GM23248 (cell line): Measurements from ENCODE around the gene PREB. TPM values are rescaled to one million over a fixed set of nuclear protein-coding genes. Genes with fewer than 3 reads are reported as not detected.
A peak's percentile ranks its signal among the peaks of the same experiment; 100 is the strongest.

ENCODE experiments used
- DNase-seq: peaks from one replicate; pipeline ENCODE4 v3.0.0-alpha.2; 2015
- H2AFZ ChIP-seq: fragments of 200-600 bp; sonication (generic); 2 replicates; pipeline ENCODE4 v1.6.1; 2016; ENCODE audit warnings: antibody characterized with exemption
- H3F3A ChIP-seq: fragments of 200-600 bp; sonication (generic); 2 replicates; pipeline ENCODE4 v1.6.1; 2016; ENCODE audit warnings: mild to moderate bottlenecking, antibody characterized with exemption, mixed run types; ENCODE audit not compliant: insufficient read depth
- H3K27ac ChIP-seq: fragments of 200-600 bp; sonication (generic); 2 replicates; pipeline ENCODE4 v1.5.1; 2016; ENCODE audit warnings: mild to moderate bottlenecking
- H3K27me3 ChIP-seq: fragments of 200-600 bp; sonication (generic); replicated peaks from 2 replicates; pipeline ENCODE4 v1.6.1; 2016; ENCODE audit warnings: mild to moderate bottlenecking; ENCODE audit not compliant: insufficient read depth
- H3K36me3 ChIP-seq: fragments of 200-600 bp; sonication (generic); 2 replicates; pipeline ENCODE4 v1.6.1; 2016; ENCODE audit warnings: low read depth, mild to moderate bottlenecking
- H3K4me1 ChIP-seq: fragments of 200-600 bp; sonication (generic); 2 replicates; pipeline ENCODE4 v1.6.1; 2016; ENCODE audit warnings: mild to moderate bottlenecking; ENCODE audit not compliant: insufficient read depth
- H3K4me2 ChIP-seq: fragments of 200-600 bp; sonication (generic); one replicate; pipeline ENCODE4 v1.6.1; 2016; ENCODE audit warnings: mild to moderate bottlenecking; ENCODE audit not compliant: unreplicated experiment
- H3K4me3 ChIP-seq: fragments of 200-600 bp; sonication (generic); 2 replicates; pipeline ENCODE4 v1.5.1; 2016; ENCODE audit warnings: mild to moderate bottlenecking
- H3K79me2 ChIP-seq: fragments of 200-600 bp; sonication (generic); 2 replicates; pipeline ENCODE4 v1.6.1; 2016; ENCODE audit warnings: mild to moderate bottlenecking; ENCODE audit not compliant: insufficient read depth
- H3K9ac ChIP-seq: fragments of 200-600 bp; sonication (generic); 2 replicates; pipeline ENCODE4 v1.6.1; 2016; ENCODE audit warnings: mild to moderate bottlenecking
- H3K9me2 ChIP-seq: fragments of 200-600 bp; sonication (generic); 2 replicates; pipeline ENCODE4 v1.6.1; 2016; ENCODE audit warnings: mixed run types, mild to moderate bottlenecking, moderate library complexity; ENCODE audit not compliant: insufficient read depth
- H3K9me3 ChIP-seq: fragments of 200-600 bp; sonication (generic); one replicate; pipeline ENCODE4 v1.6.1; 2017; ENCODE audit warnings: low read depth
- H4K20me1 ChIP-seq: fragments of 200-600 bp; sonication (generic); 2 replicates; pipeline ENCODE4 v1.6.0; 2016; ENCODE audit not compliant: insufficient read depth
- EZH2 ChIP-seq: fragments of 200-600 bp; sonication (generic); IDR thresholded peaks from 2 replicates; pipeline ENCODE4 v1.6.1; 2018; ENCODE audit warnings: antibody characterized with exemption, mild to moderate bottlenecking; ENCODE audit not compliant: insufficient read depth, poor library complexity, severe bottlenecking
- EZH2phosphoT487 ChIP-seq: fragments of 200-600 bp; sonication (generic); IDR thresholded peaks from 2 replicates; pipeline ENCODE4 v1.6.1; 2018; ENCODE audit warnings: antibody characterized with exemption, moderate library complexity, mild to moderate bottlenecking, low read depth; ENCODE audit not compliant: insufficient read depth
- WGBS, 2 experiments: methylation state at CpG; one replicate each; pipeline ENCODE4 v1.1.6; 2015 to 2017; ENCODE audit warnings: low lambda C conversion rate in 2 of 2, low coverage in 1 of 2; ENCODE audit errors: missing lambda C conversion rate in 2 of 2; 5-methylcytosine and 5-hydroxymethylcytosine counted together
- in situ Hi-C: fragments of 300-500 bp; cut with MboI; formaldehyde crosslinking; loops from 2 replicates; pipeline ENCODE4 v1.15.0; 2020
- polyA plus RNA-seq: library from polyadenylated mRNA; unstranded; fragments of >200 nt; fragmentation: Nextera tagmentation; extraction: Ambion mirVana; gene quantifications from 2 replicates; pipeline ENCODE4 v1.2.1, GENCODE V29; 2016
- total RNA-seq: library from RNA; depleted of rRNA; stranded (reverse); fragments of >200 nt; shearing (Covaris generic); gene quantifications from 2 replicates; pipeline ENCODE4 v1.2.3, GENCODE V29; 2014

Gene PREB
- total and polyA plus RNA-seq, 2 experiments from 2014 or later: 45.0 to 52.2 TPM

GRCh38 chr2:27162151-27163121, 28.0 kb upstream of the PREB start:
- Histone ChIP-seq H3K4me2 (no peak overlapping the region), H3K36me3 (no peaks in the 10 kb centered on the region), H3K9ac (no peak overlapping the region), H2AFZ (peak overlapping the region; percentile 39; the same call in 1 of the 2 replicates), H3K9me2 (no peaks in the 10 kb centered on the region), H3K9me3 (no peaks in the 10 kb centered on the region), H3K27me3 (0 out of 2 replicates have a peak, but pooled peaks cover 3% of the 10 kb centered on the region), H3K4me1 (no peaks in the 10 kb centered on the region), H3K79me2 (no peaks in the 10 kb centered on the region), H3F3A (no peaks in the 10 kb centered on the region), H3K27ac (no peak overlapping the region), H3K4me3 (no peak overlapping the region), H4K20me1 (no peaks in the 10 kb centered on the region)
- DNase-seq: peak; percentile 37
- in situ Hi-C loops: no loop called here
- TF ChIP-seq EZH2phosphoT487: no peak
- no peak for TF ChIP-seq EZH2
- 69 to 71% methylated on average over 15 of the region's 15 CpGs for WGBS, 2 experiments

- Histone ChIP-seq H3K27ac (no peak overlapping the region), H3K4me1 (no peaks in the 10 kb centered on the region), H3K9me2 (no peaks in the 10 kb centered on the region), H3K4me3 (no peak overlapping the region), H3K36me3 (no peaks in the 10 kb centered on the region), H3K9me3 (no peaks in the 10 kb centered on the region), H2AFZ (no peak overlapping the region), H4K20me1 (no peaks in the 10 kb centered on the region), H3K79me2 (no peaks in the 10 kb centered on the region), H3K9ac (no peak overlapping the region), H3F3A (no peaks in the 10 kb centered on the region), H3K4me2 (no peak overlapping the region), H3K27me3 (0 out of 2 replicates have a peak, but pooled peaks cover 3% of the 10 kb centered on the region)
- WGBS, 2 experiments: 62 to 71% methylated on average over 9 of the region's 9 CpGs
- TF ChIP-seq EZH2 (no peak), EZH2phosphoT487 (no peak)
- in situ Hi-C loops: no loop called here
- no peak for DNase-seq
Measured at GRCh38 chr2:27160191-27160590, 25.8 kb upstream of the PREB start.

DNA sequence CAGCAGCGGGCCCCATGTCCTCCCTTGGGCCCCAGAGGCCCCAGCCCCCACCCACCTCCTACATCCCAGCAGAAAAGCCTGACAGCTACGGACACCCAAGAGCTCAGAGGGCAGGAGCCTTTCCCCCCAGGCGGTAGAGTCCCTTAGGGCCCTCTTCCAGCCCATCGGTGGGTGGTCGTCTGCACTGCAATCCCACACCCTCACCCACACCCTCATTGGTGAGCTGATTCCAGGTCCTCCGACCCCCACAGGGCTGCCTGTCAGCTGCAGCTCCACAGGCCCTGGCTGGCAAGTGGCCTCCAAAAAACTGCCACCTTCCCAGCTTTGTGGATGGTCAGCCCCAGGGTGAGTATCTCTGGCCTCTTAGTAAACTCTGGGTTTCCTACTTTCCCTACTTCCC, 24.8 kb upstream of the PREB start:
- Histone ChIP-seq H3K9me2 (no peaks in the 10 kb centered on the region), H3K9me3 (no peaks in the 10 kb centered on the region), H3K4me1 (no peaks in the 10 kb centered on the region), H2AFZ (no peak overlapping the region), H3K27me3 (0 out of 2 replicates have a peak, but pooled peaks cover 3% of the 10 kb centered on the region), H3K4me3 (no peak overlapping the region), H4K20me1 (no peaks in the 10 kb centered on the region), H3F3A (no peaks in the 10 kb centered on the region), H3K79me2 (no peaks in the 10 kb centered on the region), H3K9ac (no peak overlapping the region), H3K27ac (no peak overlapping the region), H3K36me3 (no peaks in the 10 kb centered on the region), H3K4me2 (no peak overlapping the region)
- no peak for TF ChIP-seq EZH2phosphoT487
- TF ChIP-seq EZH2: no peak
- 62 to 74% methylated on average over 5 of the region's 6 CpGs for WGBS, 2 experiments
- no peak for DNase-seq
- in situ Hi-C loops: no loop called here

DNA sequence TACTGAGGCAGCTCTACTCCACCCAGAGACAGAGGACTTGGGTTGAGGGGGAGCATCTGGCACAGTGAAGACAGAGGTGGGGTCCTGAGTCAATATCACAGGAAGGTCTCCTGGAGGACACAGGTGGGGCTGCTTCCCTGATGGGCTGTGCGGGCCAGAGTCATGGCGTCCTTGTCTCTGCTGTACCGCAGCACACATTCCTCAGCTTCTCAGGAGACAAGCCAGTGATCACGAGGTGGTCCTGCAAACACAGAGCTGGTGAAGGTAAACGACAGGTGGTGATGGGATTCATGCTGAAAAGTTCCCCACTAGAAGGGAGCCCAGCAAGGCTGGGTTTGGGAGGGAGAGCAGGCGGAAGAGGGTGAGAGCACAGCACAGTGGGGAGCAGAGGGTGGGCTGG, 24.0 kb upstream of the PREB start:
- Histone ChIP-seq H3K79me2 (no peaks in the 10 kb centered on the region), H3K36me3 (no peaks in the 10 kb centered on the region), H3K27me3 (0 out of 2 replicates have a peak, but pooled peaks cover 5% of the 10 kb centered on the region), H3K9me2 (no peaks in the 10 kb centered on the region), H3K9ac (no peak overlapping the region), H3K27ac (no peak overlapping the region), H3F3A (no peaks in the 10 kb centered on the region), H3K4me2 (no peak overlapping the region), H4K20me1 (no peaks in the 10 kb centered on the region), H2AFZ (no peak overlapping the region), H3K4me3 (no peak overlapping the region), H3K4me1 (no peaks in the 10 kb centered on the region), H3K9me3 (no peaks in the 10 kb centered on the region)
- TF ChIP-seq EZH2phosphoT487 (no peak), EZH2 (no peak)
- 57 to 89% methylated on average over 3 to 6 of the region's 6 CpGs for WGBS, 2 experiments
- in situ Hi-C loops: no loop called here
- no peak for DNase-seq
